Transverse colon (tissue), 4 donors: ENCODE measurements around the gene R3HDML. TPM values are rescaled to one million over a fixed set of nuclear protein-coding genes. Genes with fewer than 3 reads are reported as not detected.

Experiments used
- DNase-seq: peaks from one replicate; pipeline ENCODE4 v3.0.0-alpha.2; 2019
- H3K27ac ChIP-seq, 4 donors: fragments of 200-600 bp; sonication (generic); 2 replicates each; pipeline ENCODE4 v1.5.1; 2016 to 2018; ENCODE audit warnings: inconsistent platforms in 4 of 4
- H3K27me3 ChIP-seq: fragments of 200-600 bp; sonication (generic); 2 replicates; pipeline ENCODE4 v1.5.1; 2017; ENCODE audit warnings: inconsistent platforms
- H3K36me3 ChIP-seq, 4 donors: fragments of 200-600 bp; sonication (generic); 2 replicates each; pipeline ENCODE4 v1.5.1; 2017 to 2019; ENCODE audit warnings: inconsistent platforms in 4 of 4
- H3K4me1 ChIP-seq, 4 donors: fragments of 200-600 bp; sonication (generic); 2 replicates each; pipeline ENCODE4 v1.5.1; 2017 to 2020; ENCODE audit warnings: inconsistent platforms in 4 of 4
- H3K4me3 ChIP-seq, 4 donors: fragments of 200-600 bp; sonication (generic); 1 replicate in 1 of 4; 2 replicates in 3 of 4; pipeline versions ENCODE4 v1.5.1 to v1.6.1; 2017 to 2019; ENCODE audit warnings: inconsistent platforms in 4 of 4
- H3K9me3 ChIP-seq, 2 donors: fragments of 200-600 bp; sonication (generic); 2 replicates each; pipeline ENCODE4 v1.5.1; 2017 to 2019; ENCODE audit warnings: inconsistent platforms in 2 of 2
- EP300 ChIP-seq: sonication (generic); formaldehyde crosslinking; IDR thresholded peaks from one replicate; pipeline ENCODE4 v1.6.1; 2017; ENCODE audit warnings: antibody characterized with exemption, low read depth
- POLR2A ChIP-seq: fragments of 450-650 bp; IDR thresholded peaks from one replicate; pipeline ENCODE4 v1.6.1; 2016; ENCODE audit warnings: antibody characterized with exemption, mild to moderate bottlenecking, moderate library complexity
- POLR2AphosphoS5 ChIP-seq, 3 donors: sonication (generic); formaldehyde crosslinking; IDR thresholded peaks; one replicate each; pipeline ENCODE4 v1.6.1; 2016; ENCODE audit warnings: antibody characterized with exemption in 3 of 3
- WGBS, 2 donors: methylation state at CpG; one replicate each; pipeline ENCODE4 v1.1.5; 2018; ENCODE audit warnings: low coverage in 1 of 2; 5-methylcytosine and 5-hydroxymethylcytosine counted together
- in situ Hi-C, 4 donors: fragments of 200-750 bp; cut with MboI; loops; one replicate each; pipeline versions ENCODE4 v1.15.0 to v1.15.1; 2017; ENCODE audit warnings: low sequenced_read_pairs in 3 of 4, low pct_ligation_motif_present in 1 of 4, low pct_unique_long_range_greater_than_20kb in 1 of 4
- intact Hi-C: fragments of 100-400 bp; cut with DNase I; formaldehyde crosslinking; loops from one replicate; pipeline ENCODE4 v1.15.1; 2023; ENCODE audit warnings: low total_unique reads
- total RNA-seq, 4 donors: library from RNA; depleted of rRNA; stranded (reverse); fragments of >200 nt; gene quantifications; one replicate each; pipeline ENCODE4 v1.1.0, GENCODE V29; 2016
- TF ChIP-seq, protein P1 (sequence below), 5 experiments: fragments of 200-600 bp in 3 of 5; fragments of 450-650 bp in 2 of 5; sonication (generic) in 3 of 5; IDR thresholded peaks; 1 replicate in 2 of 5; 2 replicates in 3 of 5; pipeline ENCODE4 v1.5.1; 2016 to 2017; ENCODE audit warnings: antibody characterized with exemption in 5 of 5, inconsistent platforms in 3 of 5, mild to moderate bottlenecking in 2 of 5, moderate library complexity in 1 of 5

Gene R3HDML
- total RNA-seq, 4 donors from 2014 or later: not detected

DNA sequence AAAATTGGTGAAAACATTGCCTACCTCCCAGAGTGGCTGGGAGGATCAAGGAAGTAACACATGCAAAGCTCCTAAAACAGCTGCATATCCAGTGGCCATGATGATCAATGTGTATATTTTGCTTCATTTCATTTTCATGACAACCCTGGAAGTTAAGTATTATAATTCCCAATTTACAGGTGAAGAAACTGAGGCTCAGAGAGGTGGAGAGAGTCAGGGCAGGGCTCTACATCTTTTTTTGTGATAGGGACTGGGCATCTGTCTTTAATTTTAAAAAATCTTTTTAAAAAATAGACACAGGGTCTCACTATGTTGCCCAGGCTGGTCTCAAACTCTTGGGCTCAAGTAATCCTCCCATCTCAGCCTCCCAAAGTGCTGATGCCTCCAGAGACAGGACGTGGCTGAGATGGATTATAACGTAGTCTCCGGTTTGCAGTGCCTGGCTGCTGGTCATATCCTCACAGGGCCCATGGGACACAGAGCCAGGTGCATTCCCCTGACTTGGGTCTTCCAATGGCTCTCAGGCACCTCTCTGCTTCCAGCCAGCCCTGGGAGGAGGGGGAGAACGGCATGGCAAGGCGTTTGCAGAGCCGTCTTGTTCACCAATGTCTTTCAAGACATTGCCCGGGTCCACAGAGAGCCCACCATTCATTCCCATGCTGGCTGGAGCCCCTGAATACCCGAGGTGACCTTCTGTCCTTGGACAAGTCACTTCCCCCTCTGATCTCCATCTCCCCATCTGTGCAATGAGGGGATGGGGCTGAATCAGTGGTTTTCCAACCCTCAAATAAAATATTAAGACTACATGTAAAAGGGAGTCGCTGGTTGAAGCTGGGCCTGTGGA lies 57.0 kb downstream of the R3HDML start:
- no peaks in the 10 kb centered on the region for H3K9me3 ChIP-seq
- in situ Hi-C loops: loop anchor here in 2 of 4 donors (25.0 kb wide), 1 partner anchor 218 kb away; no protein-coding TSS in a partner anchor
- no peaks in the 10 kb centered on the region for H3K36me3 ChIP-seq
- no peak for DNase-seq
- H3K27me3 ChIP-seq: no peaks in the 10 kb centered on the region
- peaks cover 0 to 40% (median 15%) of the 10 kb centered on the region in 4 donors for H3K4me1 ChIP-seq
- peak overlapping the region; percentile 73 to 82 (median 79) for H3K27ac ChIP-seq
- 60 to 74% methylated on average over 1 to 9 of the region's 9 CpGs for WGBS, 2 donors
- TF ChIP-seq EP300 (no peak), POLR2AphosphoS5 (IDR thresholded peaks at IDR 0.05) (no peak), POLR2A (no peak)
- TF ChIP-seq, protein P1, sequence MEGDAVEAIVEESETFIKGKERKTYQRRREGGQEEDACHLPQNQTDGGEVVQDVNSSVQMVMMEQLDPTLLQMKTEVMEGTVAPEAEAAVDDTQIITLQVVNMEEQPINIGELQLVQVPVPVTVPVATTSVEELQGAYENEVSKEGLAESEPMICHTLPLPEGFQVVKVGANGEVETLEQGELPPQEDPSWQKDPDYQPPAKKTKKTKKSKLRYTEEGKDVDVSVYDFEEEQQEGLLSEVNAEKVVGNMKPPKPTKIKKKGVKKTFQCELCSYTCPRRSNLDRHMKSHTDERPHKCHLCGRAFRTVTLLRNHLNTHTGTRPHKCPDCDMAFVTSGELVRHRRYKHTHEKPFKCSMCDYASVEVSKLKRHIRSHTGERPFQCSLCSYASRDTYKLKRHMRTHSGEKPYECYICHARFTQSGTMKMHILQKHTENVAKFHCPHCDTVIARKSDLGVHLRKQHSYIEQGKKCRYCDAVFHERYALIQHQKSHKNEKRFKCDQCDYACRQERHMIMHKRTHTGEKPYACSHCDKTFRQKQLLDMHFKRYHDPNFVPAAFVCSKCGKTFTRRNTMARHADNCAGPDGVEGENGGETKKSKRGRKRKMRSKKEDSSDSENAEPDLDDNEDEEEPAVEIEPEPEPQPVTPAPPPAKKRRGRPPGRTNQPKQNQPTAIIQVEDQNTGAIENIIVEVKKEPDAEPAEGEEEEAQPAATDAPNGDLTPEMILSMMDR (IDR thresholded peaks at IDR 0.05): no peak
- no peak overlapping the region for H3K4me3 ChIP-seq
- intact Hi-C loops: no loop called here

DNA sequence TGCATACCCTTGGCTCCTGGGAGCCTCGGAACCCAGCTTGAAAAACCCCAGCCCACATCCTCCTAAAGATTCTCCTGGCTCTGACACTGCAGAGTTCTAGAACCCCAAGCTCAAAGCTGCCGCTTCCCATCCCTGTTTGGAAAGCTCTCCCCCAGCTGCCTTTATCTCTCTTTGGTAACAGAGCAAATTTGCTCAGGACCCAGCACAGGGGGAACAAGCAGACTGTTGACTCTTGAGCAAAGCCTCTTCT lies 57.5 kb downstream of the R3HDML start:
- no peaks in the 10 kb centered on the region for H3K27me3 ChIP-seq
- 100% methylated on average over 1 of the region's 2 CpGs; no CpG with 5 or more reads in 1 of the 2 donors for WGBS, 2 donors
- TF ChIP-seq POLR2A: no peak
- no peak for TF ChIP-seq POLR2AphosphoS5 (IDR thresholded peaks at IDR 0.05)
- TF ChIP-seq, protein P1 (IDR thresholded peaks at IDR 0.05): no peak
- no peak for TF ChIP-seq EP300
- peaks cover 0 to 39% (median 14%) of the 10 kb centered on the region in 4 donors for H3K4me1 ChIP-seq
- H3K4me3 ChIP-seq: no peak overlapping the region
- H3K9me3 ChIP-seq: no peaks in the 10 kb centered on the region
- H3K36me3 ChIP-seq: no peaks in the 10 kb centered on the region
- H3K27ac ChIP-seq: peak overlapping the region in 1 of 4 donors; percentile 82
- no peak for DNase-seq
- intact Hi-C loops: no loop called here
- in situ Hi-C loops: loop anchor here in 2 of 4 donors (25.0 kb wide), 1 partner anchor 218 kb away; no protein-coding TSS in a partner anchor

DNA sequence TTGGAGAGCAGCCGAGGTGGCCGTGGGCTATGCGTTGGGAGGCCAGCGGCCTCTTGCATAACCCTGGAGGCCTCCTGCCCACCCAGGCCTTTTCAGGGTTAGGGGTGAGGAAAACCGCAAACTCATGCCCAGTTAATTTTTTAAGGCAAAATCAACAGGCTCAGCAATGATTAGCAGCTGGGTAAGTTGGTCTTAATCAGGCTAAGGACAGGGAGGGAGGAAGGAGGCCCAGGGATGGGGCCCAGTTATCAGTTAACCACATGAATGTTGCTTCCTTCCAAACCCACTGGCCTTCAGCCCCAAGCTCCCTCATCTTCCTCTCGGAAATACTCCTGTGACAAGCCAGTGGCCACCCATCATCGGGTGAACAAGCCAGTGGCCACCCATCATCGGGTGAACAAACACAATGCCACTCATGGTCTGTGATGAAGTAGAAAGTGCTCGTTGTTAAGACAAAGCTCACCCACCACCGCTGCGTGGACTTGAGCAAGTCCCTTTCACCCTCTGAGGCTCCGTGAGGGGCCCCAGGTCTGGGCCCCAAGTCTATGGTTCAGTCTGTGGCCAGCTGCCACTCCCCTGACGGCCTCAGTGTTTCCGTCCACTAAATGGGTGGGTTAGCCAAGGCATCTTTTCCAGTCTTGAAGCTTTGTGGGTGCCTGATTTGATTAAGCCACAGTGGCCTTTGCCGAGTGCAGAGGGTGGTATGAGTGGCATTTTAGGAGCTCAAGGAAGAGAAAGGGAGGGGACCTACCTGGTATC lies 58.0 kb downstream of the R3HDML start:
- no peak for DNase-seq
- H3K4me1 ChIP-seq: peaks cover 0 to 41% (median 14%) of the 10 kb centered on the region in 4 donors
- 77% methylated on average over 13 of the region's 15 CpGs; no CpG with 5 or more reads in 1 of the 2 donors for WGBS, 2 donors
- H3K9me3 ChIP-seq: no peaks in the 10 kb centered on the region
- in situ Hi-C loops: loop anchor here in 2 of 4 donors (25.0 kb wide), 1 partner anchor 217 kb away; no protein-coding TSS in a partner anchor
- peak overlapping the region in 1 of 4 donors; percentile 12 for H3K27ac ChIP-seq
- intact Hi-C loops: no loop called here
- H3K4me3 ChIP-seq: no peak overlapping the region
- TF ChIP-seq POLR2A (no peak), EP300 (no peak), POLR2AphosphoS5 (IDR thresholded peaks at IDR 0.05) (no peak)
- TF ChIP-seq, protein P1 (IDR thresholded peaks at IDR 0.05): no peak
- H3K36me3 ChIP-seq: no peaks in the 10 kb centered on the region
- no peaks in the 10 kb centered on the region for H3K27me3 ChIP-seq
